ENCODE results near the gene PROC.

GRCh38 chr2:127463155-127463991 is 45.1 kb downstream of the PROC start:
- TF ChIP-seq CTCF (conservative IDR thresholded peaks at IDR 0.05; ENCODE audit: low read length) (no peak), EZH2phosphoT487 (IDR thresholded peaks at IDR 0.05; ENCODE audit: borderline replicate concordance, low read depth, low read length) (no peak)
